HepG2 (cell line): ENCODE measurements around the gene UBC. TPM values are rescaled to one million over a fixed set of nuclear protein-coding genes. Genes with fewer than 3 reads are reported as not detected.
A peak's percentile ranks its signal among the peaks of the same experiment; 100 is the strongest.

Source experiments
- ATAD3A ChIP-seq: sonication (generic); formaldehyde crosslinking; IDR thresholded peaks from 2 replicates; pipeline ENCODE4 v1.4.0; 2020; ENCODE audit warnings: missing genetic modification reagents
- GABPA ChIP-seq, 2 experiments: IDR thresholded peaks; 2 replicates each; pipeline ENCODE4 v1.6.1; 2011 to 2016; ENCODE audit warnings: low read depth in 2 of 2, low read length in 1 of 2, missing biosample characterization in 1 of 2, missing genetic modification characterization in 1 of 2
- PRPF4 ChIP-seq: fragments of 200-400 bp; formaldehyde crosslinking; IDR thresholded peaks from 2 replicates; pipeline ENCODE4 v1.6.1; 2016; ENCODE audit warnings: low read length, low read depth; ENCODE audit not compliant: poor library complexity, severe bottlenecking
- SMAD1 ChIP-seq: sonication (generic); formaldehyde crosslinking; IDR thresholded peaks from 2 replicates; pipeline ENCODE4 v1.4.0; 2020; ENCODE audit warnings: missing genetic modification reagents, low read depth, mild to moderate bottlenecking, borderline replicate concordance
- XRCC5 ChIP-seq: fragments of 200-400 bp; formaldehyde crosslinking; optimal IDR thresholded peaks from 2 replicates; pipeline ENCODE3; 2017; ENCODE audit warnings: mild to moderate bottlenecking, low read length
- ZBTB1 ChIP-seq: sonication (generic); formaldehyde crosslinking; IDR thresholded peaks from 2 replicates; pipeline ENCODE4 v1.4.0; 2020; ENCODE audit warnings: missing genetic modification reagents, borderline replicate concordance
- ZNF598 ChIP-seq: sonication (generic); formaldehyde crosslinking; IDR thresholded peaks from 2 replicates; pipeline ENCODE4 v1.5.1; 2020; ENCODE audit warnings: mild to moderate bottlenecking, missing genetic modification reagents, borderline replicate concordance
- ZNF761 ChIP-seq: sonication (generic); formaldehyde crosslinking; conservative IDR thresholded peaks from 2 replicates; pipeline ENCODE4 v1.4.0; 2020; ENCODE audit warnings: mild to moderate bottlenecking, missing genetic modification reagents
- ZSCAN9 ChIP-seq: IDR thresholded peaks from 2 replicates; pipeline ENCODE4 v1.6.1; 2016; ENCODE audit warnings: borderline replicate concordance
- polyA plus RNA-seq, 8 experiments: library from polyadenylated mRNA; depleted of rRNA in 3 of 8; stranded (reverse) in 7 of 8; unstranded in 1 of 8; fragments of >200 nt; fragmentation: Illumina TruSeq in 4 of 8; extraction: Trizol in 4 of 8; gene quantifications; 2 replicates each; pipeline versions ENCODE4 v1.2.1 to v1.2.3, GENCODE V29; 2011 to 2016; ENCODE audit warnings: low read depth in 4 of 8, missing spikeins in 1 of 8, mixed read lengths in 1 of 8; ENCODE audit not compliant: insufficient read depth in 1 of 8
- total RNA-seq, 5 experiments: library from RNA; depleted of rRNA; stranded (reverse); fragments of >200 nt; fragmentation: Illumina TruSeq; extraction: Trizol; gene quantifications; 2 replicates each; pipeline ENCODE4 v1.2.3, GENCODE V29; 2016; ENCODE audit warnings: low read depth in 1 of 5
- TF ChIP-seq, protein P1 (sequence below): sonication (generic); formaldehyde crosslinking; IDR thresholded peaks from 2 replicates; pipeline ENCODE4 v1.4.0; 2020; ENCODE audit warnings: mild to moderate bottlenecking, low read depth, missing genetic modification reagents
- TF ChIP-seq, protein P2 (sequence below): sonication (generic); formaldehyde crosslinking; IDR thresholded peaks from 2 replicates; pipeline ENCODE4 v1.8.1; 2023; ENCODE audit warnings: mild to moderate bottlenecking, missing genetic modification reagents
- TF ChIP-seq, protein P3 (sequence below): IDR thresholded peaks from 2 replicates; pipeline ENCODE4 v1.6.1; 2016
- TF ChIP-seq, protein P4 (sequence below), 2 experiments: fragments of 450-650 bp in 1 of 2; sonication (generic) in 1 of 2; formaldehyde crosslinking in 1 of 2; IDR thresholded peaks; 2 replicates each; pipeline versions ENCODE4 v1.6.1 to v1.8.0; 2016 to 2022; ENCODE audit warnings: antibody characterized with exemption in 1 of 2, mild to moderate bottlenecking in 1 of 2, missing genetic modification reagents in 1 of 2

UBC gene
- total and polyA plus RNA-seq, 2 of the 13 experiments (the other 11 are each of a cell fraction or from before 2014, with no cell fraction given) = 805 to 1,432 TPM

DNA sequence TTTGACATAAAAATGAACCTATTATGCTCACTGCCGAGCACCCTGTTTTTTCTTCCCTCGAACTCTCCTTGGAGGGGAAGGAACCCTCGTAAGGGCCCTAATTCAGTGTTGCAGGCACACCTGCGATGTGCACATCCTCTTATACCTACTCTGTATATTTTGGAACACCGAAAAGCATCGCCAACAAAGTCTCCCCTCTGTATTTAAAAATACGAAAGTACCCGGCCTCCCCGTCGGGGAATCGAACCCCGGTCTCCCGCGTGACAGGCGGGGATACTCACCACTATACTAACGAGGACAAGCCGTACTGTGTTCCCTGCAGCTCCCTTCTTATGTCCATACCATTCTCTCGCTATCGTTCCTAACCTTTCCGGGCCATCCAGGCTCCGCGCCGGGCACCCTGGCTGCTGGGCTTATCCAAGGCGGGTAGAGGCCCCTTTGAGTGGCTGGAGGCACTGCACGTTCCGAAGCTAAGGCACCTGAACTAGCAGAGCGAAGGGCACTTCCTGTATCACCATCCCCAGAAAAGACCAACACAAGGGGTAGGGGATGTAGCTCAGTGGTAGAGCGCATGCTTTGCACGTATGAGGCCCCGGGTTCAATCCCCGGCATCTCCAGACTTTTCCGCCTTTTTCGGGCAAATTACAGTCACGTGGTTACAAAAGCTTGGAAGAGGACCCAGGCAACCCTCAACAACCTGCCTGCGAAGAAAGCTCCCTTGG, 25.1 kb upstream of the UBC start (continued):
- TF ChIP-seq ZNF761 (CRISPR knock-in tag) = peak; percentile 57
- TF ChIP-seq ZBTB1 (CRISPR knock-in tag) = no peak
- TF ChIP-seq, protein P1, sequence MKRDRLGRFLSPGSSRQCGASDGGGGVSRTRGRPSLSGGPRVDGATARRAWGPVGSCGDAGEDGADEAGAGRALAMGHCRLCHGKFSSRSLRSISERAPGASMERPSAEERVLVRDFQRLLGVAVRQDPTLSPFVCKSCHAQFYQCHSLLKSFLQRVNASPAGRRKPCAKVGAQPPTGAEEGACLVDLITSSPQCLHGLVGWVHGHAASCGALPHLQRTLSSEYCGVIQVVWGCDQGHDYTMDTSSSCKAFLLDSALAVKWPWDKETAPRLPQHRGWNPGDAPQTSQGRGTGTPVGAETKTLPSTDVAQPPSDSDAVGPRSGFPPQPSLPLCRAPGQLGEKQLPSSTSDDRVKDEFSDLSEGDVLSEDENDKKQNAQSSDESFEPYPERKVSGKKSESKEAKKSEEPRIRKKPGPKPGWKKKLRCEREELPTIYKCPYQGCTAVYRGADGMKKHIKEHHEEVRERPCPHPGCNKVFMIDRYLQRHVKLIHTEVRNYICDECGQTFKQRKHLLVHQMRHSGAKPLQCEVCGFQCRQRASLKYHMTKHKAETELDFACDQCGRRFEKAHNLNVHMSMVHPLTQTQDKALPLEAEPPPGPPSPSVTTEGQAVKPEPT = no peak
- peak; percentile 73 for TF ChIP-seq XRCC5
- TF ChIP-seq PRPF4 = peak; percentile 13
- TF ChIP-seq ATAD3A (CRISPR knock-in tag) = no peak; the same call in 1 of the 2 replicates
- TF ChIP-seq ZSCAN9 (CRISPR knock-in tag) = peak; percentile 71
- TF ChIP-seq, protein P2, sequence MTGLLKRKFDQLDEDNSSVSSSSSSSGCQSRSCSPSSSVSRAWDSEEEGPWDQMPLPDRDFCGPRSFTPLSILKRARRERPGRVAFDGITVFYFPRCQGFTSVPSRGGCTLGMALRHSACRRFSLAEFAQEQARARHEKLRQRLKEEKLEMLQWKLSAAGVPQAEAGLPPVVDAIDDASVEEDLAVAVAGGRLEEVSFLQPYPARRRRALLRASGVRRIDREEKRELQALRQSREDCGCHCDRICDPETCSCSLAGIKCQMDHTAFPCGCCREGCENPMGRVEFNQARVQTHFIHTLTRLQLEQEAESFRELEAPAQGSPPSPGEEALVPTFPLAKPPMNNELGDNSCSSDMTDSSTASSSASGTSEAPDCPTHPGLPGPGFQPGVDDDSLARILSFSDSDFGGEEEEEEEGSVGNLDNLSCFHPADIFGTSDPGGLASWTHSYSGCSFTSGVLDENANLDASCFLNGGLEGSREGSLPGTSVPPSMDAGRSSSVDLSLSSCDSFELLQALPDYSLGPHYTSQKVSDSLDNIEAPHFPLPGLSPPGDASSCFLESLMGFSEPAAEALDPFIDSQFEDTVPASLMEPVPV (CRISPR knock-in tag) = peak; percentile 90
- TF ChIP-seq, protein P3, sequence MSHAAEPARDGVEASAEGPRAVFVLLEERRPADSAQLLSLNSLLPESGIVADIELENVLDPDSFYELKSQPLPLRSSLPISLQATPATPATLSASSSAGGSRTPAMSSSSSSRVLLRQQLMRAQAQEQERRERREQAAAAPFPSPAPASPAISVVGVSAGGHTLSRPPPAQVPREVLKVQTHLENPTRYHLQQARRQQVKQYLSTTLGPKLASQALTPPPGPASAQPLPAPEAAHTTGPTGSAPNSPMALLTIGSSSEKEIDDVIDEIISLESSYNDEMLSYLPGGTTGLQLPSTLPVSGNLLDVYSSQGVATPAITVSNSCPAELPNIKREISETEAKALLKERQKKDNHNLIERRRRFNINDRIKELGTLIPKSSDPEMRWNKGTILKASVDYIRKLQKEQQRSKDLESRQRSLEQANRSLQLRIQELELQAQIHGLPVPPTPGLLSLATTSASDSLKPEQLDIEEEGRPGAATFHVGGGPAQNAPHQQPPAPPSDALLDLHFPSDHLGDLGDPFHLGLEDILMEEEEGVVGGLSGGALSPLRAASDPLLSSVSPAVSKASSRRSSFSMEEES (CRISPR knock-in tag) = peak; percentile 44; the same call in 1 of the 2 replicates
- TF ChIP-seq ZNF598 (CRISPR knock-in tag) = no peak
- TF ChIP-seq, protein P4, sequence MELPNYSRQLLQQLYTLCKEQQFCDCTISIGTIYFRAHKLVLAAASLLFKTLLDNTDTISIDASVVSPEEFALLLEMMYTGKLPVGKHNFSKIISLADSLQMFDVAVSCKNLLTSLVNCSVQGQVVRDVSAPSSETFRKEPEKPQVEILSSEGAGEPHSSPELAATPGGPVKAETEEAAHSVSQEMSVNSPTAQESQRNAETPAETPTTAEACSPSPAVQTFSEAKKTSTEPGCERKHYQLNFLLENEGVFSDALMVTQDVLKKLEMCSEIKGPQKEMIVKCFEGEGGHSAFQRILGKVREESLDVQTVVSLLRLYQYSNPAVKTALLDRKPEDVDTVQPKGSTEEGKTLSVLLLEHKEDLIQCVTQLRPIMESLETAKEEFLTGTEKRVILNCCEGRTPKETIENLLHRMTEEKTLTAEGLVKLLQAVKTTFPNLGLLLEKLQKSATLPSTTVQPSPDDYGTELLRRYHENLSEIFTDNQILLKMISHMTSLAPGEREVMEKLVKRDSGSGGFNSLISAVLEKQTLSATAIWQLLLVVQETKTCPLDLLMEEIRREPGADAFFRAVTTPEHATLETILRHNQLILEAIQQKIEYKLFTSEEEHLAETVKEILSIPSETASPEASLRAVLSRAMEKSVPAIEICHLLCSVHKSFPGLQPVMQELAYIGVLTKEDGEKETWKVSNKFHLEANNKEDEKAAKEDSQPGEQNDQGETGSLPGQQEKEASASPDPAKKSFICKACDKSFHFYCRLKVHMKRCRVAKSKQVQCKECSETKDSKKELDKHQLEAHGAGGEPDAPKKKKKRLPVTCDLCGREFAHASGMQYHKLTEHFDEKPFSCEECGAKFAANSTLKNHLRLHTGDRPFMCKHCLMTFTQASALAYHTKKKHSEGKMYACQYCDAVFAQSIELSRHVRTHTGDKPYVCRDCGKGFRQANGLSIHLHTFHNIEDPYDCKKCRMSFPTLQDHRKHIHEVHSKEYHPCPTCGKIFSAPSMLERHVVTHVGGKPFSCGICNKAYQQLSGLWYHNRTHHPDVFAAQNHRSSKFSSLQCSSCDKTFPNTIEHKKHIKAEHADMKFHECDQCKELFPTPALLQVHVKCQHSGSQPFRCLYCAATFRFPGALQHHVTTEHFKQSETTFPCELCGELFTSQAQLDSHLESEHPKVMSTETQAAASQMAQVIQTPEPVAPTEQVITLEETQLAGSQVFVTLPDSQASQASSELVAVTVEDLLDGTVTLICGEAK (IDR thresholded peaks at IDR 0.05) = no peak; the same call in 1 of the 2 replicates
- TF ChIP-seq, protein P4 (CRISPR knock-in tag; IDR thresholded peaks at IDR 0.05) = peak; percentile 53; the same call in 1 of the 2 replicates
- no peak for TF ChIP-seq GABPA (IDR thresholded peaks at IDR 0.05; ENCODE audit: low read depth, low read length)
- TF ChIP-seq GABPA (CRISPR knock-in tag; IDR thresholded peaks at IDR 0.05; ENCODE audit: low read depth) = peak; percentile 50
- peak; percentile 73; the same call in 1 of the 2 replicates for TF ChIP-seq SMAD1 (CRISPR knock-in tag)
